Colon (tissue), 2 donors: Measurements from ENCODE around the gene FBXL13.
"Not testable (repeated sequence)": the region's sequence is repeated elsewhere in the genome, so short reads cannot be mapped to it uniquely, and the experiment has no call there.

Experiments used
- FAIRE-seq: peaks from 2 replicates; lab custom pipeline; 2012; peaks lifted over from hg19 to GRCh38; lab: Jason Lieb, UNC
- donor health status: control.
- donor health status: control.

FBXL13 gene

GRCh38 chr7:103078226-103078625 is 3.6 kb upstream of the FBXL13 start:
- FAIRE-seq = not testable (repeated sequence)

- FAIRE-seq = no peak
Measured at GRCh38 chr7:103077318-103077717, 2.7 kb upstream of the FBXL13 start.

- FAIRE-seq = no peak
Measured at GRCh38 chr7:103076764-103077163, 2.2 kb upstream of the FBXL13 start.

- no peak for FAIRE-seq
Measured at GRCh38 chr7:103075337-103075918, 832 bp upstream of the FBXL13 start.

GRCh38 chr7:103073989-103074518 is 542 bp downstream of the FBXL13 start:
- FAIRE-seq = no peak

GRCh38 chr7:103071000-103071399 is 3.6 kb downstream of the FBXL13 start:
- FAIRE-seq = no peak

GRCh38 chr7:103068414-103069403 is 5.9 kb downstream of the FBXL13 start:
- no peak for FAIRE-seq

GRCh38 chr7:103065667-103066066 is 8.9 kb downstream of the FBXL13 start:
- FAIRE-seq = no peak

- FAIRE-seq = no peak
Measured at GRCh38 chr7:103063895-103064294, 10.7 kb downstream of the FBXL13 start.

GRCh38 chr7:103059471-103059870 is 15.1 kb downstream of the FBXL13 start:
- no peak for FAIRE-seq

GRCh38 chr7:103058122-103058521 is 16.5 kb downstream of the FBXL13 start:
- no peak for FAIRE-seq

GRCh38 chr7:103056006-103056405 is 18.6 kb downstream of the FBXL13 start:
- FAIRE-seq = not testable (repeated sequence)

GRCh38 chr7:103051519-103051918 is 23.1 kb downstream of the FBXL13 start:
- FAIRE-seq = no peak

GRCh38 chr7:103048833-103049232 is 25.8 kb downstream of the FBXL13 start:
- FAIRE-seq = no peak

GRCh38 chr7:103041815-103042214 is 32.8 kb downstream of the FBXL13 start:
- FAIRE-seq = not testable (repeated sequence)

GRCh38 chr7:103037823-103038739 is 36.5 kb downstream of the FBXL13 start:
- FAIRE-seq = not testable (repeated sequence)

GRCh38 chr7:103037476-103037822 is 37.1 kb downstream of the FBXL13 start:
- no peak for FAIRE-seq

GRCh38 chr7:103034318-103034717 is 40.3 kb downstream of the FBXL13 start:
- FAIRE-seq = not testable (repeated sequence)

- no peak for FAIRE-seq
Measured at GRCh38 chr7:103031781-103032180, 42.8 kb downstream of the FBXL13 start.

GRCh38 chr7:103031024-103031423 is 43.6 kb downstream of the FBXL13 start:
- FAIRE-seq = no peak

- FAIRE-seq = no peak
Measured at GRCh38 chr7:103025341-103025740, 49.3 kb downstream of the FBXL13 start.

- FAIRE-seq = not testable (repeated sequence)
Measured at GRCh38 chr7:103023578-103023977, 51.0 kb downstream of the FBXL13 start.
